ENCODE measurements around the gene B3GAT3. TPM values are rescaled to one million over a fixed set of nuclear protein-coding genes. Genes with fewer than 3 reads are reported as not detected.

The B3GAT3 gene
- total RNA-seq, 1 experiment from 2014 or later: 51.2 TPM

GRCh38 chr11:62605467-62605866 is 16.3 kb downstream of the B3GAT3 start:
- POLR2A ChIA-PET: interaction anchor here (1.5 kb wide), 1 partner anchor 60 kb away, joined by 4 read pairs; the partner anchor contains the start of genes C11orf98 and CSKMT
- peaks cover 0 to 21% of the 10 kb centered on the region in 2 experiments; a peak in 3 of 4 replicates for H3K4me1 ChIP-seq (ENCODE audit: control insufficient read depth in 1 of 2, insufficient read depth in 2 of 2, low read length in 2 of 2)
- DNase-seq (ENCODE audit: low read depth, low spot score) (no peak), ATAC-seq (no peak)
- peaks cover 0 to 3% of the 10 kb centered on the region in 2 experiments; a peak in 2 of 4 replicates for H3K36me3 ChIP-seq (ENCODE audit: control insufficient read depth in 1 of 2, insufficient read depth in 2 of 2, low read length in 2 of 2)
- H3K9me3 ChIP-seq (ENCODE audit: control insufficient read depth in 1 of 2, insufficient read depth in 1 of 2, low read depth in 1 of 2, low read length in 2 of 2): no peaks in the 10 kb centered on the region
- TF ChIP-seq SRF (IDR thresholded peaks at IDR 0.05; ENCODE audit: low read depth): no peak
- no peak for TF ChIP-seq SP1 (IDR thresholded peaks at IDR 0.05; ENCODE audit: low read depth)
- no peak for TF ChIP-seq TCF7L2 (IDR thresholded peaks at IDR 0.05; ENCODE audit: borderline replicate concordance, extremely low read depth, insufficient read depth, insufficient read length)
- no peak for TF ChIP-seq POLR2A (IDR thresholded peaks at IDR 0.05; ENCODE audit: borderline replicate concordance, extremely low read depth, insufficient read depth, insufficient read length)
- no peak for TF ChIP-seq EZH2 (IDR thresholded peaks at IDR 0.05)
- no peak for TF ChIP-seq YY1 (IDR thresholded peaks at IDR 0.05; ENCODE audit: extremely low read depth, insufficient replicate concordance, low read depth, low read length)
- TF ChIP-seq POLR2AphosphoS5 (IDR thresholded peaks at IDR 0.05; ENCODE audit: low read depth, low read length): no peak
- no peak for TF ChIP-seq MAX (IDR thresholded peaks at IDR 0.05)
- no peak for TF ChIP-seq ZNF274 (IDR thresholded peaks at IDR 0.05; ENCODE audit: low read depth, low read length)
- TF ChIP-seq REST (IDR thresholded peaks at IDR 0.05; ENCODE audit: low read depth): no peak
- no peak for TF ChIP-seq CBX3 (IDR thresholded peaks at IDR 0.05; ENCODE audit: low read depth)
- TF ChIP-seq CEBPB (IDR thresholded peaks at IDR 0.05; ENCODE audit: low read depth): no peak
- TF ChIP-seq ZFX (IDR thresholded peaks at IDR 0.05): no peak
- TF ChIP-seq ZBTB33 (IDR thresholded peaks at IDR 0.05; ENCODE audit: extremely low read depth, insufficient replicate concordance, low read length): no peak
- TF ChIP-seq EGR1 (IDR thresholded peaks at IDR 0.05; ENCODE audit: low read depth): no peak
- no peaks in the 10 kb centered on the region for H4K20me1 ChIP-seq (ENCODE audit: insufficient read depth)
- peaks cover 12% of the 10 kb centered on the region for H3K79me2 ChIP-seq (ENCODE audit: insufficient read depth, low read length)
- H2AFZ ChIP-seq (ENCODE audit: low read depth, low read length, poor library complexity, severe bottlenecking): no peak overlapping the region
- no peak overlapping the region for H3K9ac ChIP-seq (ENCODE audit: low read length)
- no peaks in the 10 kb centered on the region for H3K9me2 ChIP-seq (ENCODE audit: insufficient read depth)
- CTCF ChIA-PET: no interaction called here
- no peak overlapping the region for H3K27ac ChIP-seq (ENCODE audit: low read depth, low read length)
- H3K27me3 ChIP-seq (ENCODE audit: insufficient read depth, low read length): no peaks in the 10 kb centered on the region
- no peak overlapping the region for H3K4me3 ChIP-seq (replicated peaks in 1 of 2; ENCODE audit: low read depth in 1 of 2, low read length in 2 of 2)
- RAD21 ChIA-PET (ENCODE audit: low non-redundant PET in 1 of 2, low total read pairs in 2 of 2, uncharacterized antibody in 2 of 2, unreplicated experiment in 2 of 2): no interaction called here
- no TSS peak for BruUV-seq (replicated peaks)
- no peak overlapping the region for H3K4me2 ChIP-seq (ENCODE audit: low read length)
- intact Hi-C loops (cut with micrococcal nuclease): no loop called here
